GM23338 (cell line): ENCODE measurements around the gene MLX. TPM values are rescaled to one million over a fixed set of nuclear protein-coding genes. Genes with fewer than 3 reads are reported as not detected.

Experiments used
- ATAC-seq: fragments of 200-7000 bp; cut with Tn5 transposase; 3 replicates; pipeline ENCODE4 v1.9.1; 2020
- DNase-seq: peaks from one replicate; pipeline ENCODE4 v3.0.0-alpha.2; 2015; ENCODE audit warnings: low spot score
- H2AFZ ChIP-seq: fragments of 200-600 bp; sonication (generic); 2 replicates; pipeline ENCODE4 v1.8.0; 2016; ENCODE audit warnings: antibody characterized with exemption, mild to moderate bottlenecking, moderate library complexity
- H3F3A ChIP-seq: fragments of 200-600 bp; sonication (generic); replicated peaks from 2 replicates; pipeline ENCODE4 v1.8.0; 2017; ENCODE audit warnings: antibody characterized with exemption, mixed run types, low read depth
- H3K27ac ChIP-seq: fragments of 200-600 bp; sonication (generic); 2 replicates; pipeline ENCODE4 v1.6.1; 2016; ENCODE audit warnings: low read depth
- H3K27me3 ChIP-seq: fragments of 200-600 bp; sonication (generic); 2 replicates; pipeline ENCODE4 v1.8.0; 2016; ENCODE audit warnings: mild to moderate bottlenecking, mixed run types, moderate library complexity; ENCODE audit not compliant: insufficient read depth
- H3K36me3 ChIP-seq: fragments of 200-600 bp; sonication (generic); 2 replicates; pipeline ENCODE4 v1.8.0; 2016; ENCODE audit warnings: mild to moderate bottlenecking; ENCODE audit not compliant: insufficient read depth
- H3K4me1 ChIP-seq: fragments of 200-600 bp; sonication (generic); 2 replicates; pipeline ENCODE4 v1.8.0; 2016; ENCODE audit warnings: mild to moderate bottlenecking, moderate library complexity; ENCODE audit not compliant: insufficient read depth
- H3K4me2 ChIP-seq: fragments of 200-600 bp; sonication (generic); 2 replicates; pipeline ENCODE4 v1.7.1; 2017; ENCODE audit warnings: mixed run types
- H3K4me3 ChIP-seq: fragments of 200-600 bp; sonication (generic); 2 replicates; pipeline ENCODE4 v1.6.1; 2016; ENCODE audit warnings: mixed run types
- H3K79me2 ChIP-seq: fragments of 200-600 bp; sonication (generic); replicated peaks from 2 replicates; pipeline ENCODE4 v1.8.0; 2017; ENCODE audit warnings: mild to moderate bottlenecking; ENCODE audit not compliant: insufficient read depth
- H3K9me2 ChIP-seq: fragments of 200-600 bp; sonication (generic); 2 replicates; pipeline ENCODE4 v1.8.0; 2017; ENCODE audit not compliant: insufficient read depth
- H4K20me1 ChIP-seq: fragments of 200-600 bp; sonication (generic); replicated peaks from 2 replicates; pipeline ENCODE4 v1.8.0; 2017; ENCODE audit warnings: mild to moderate bottlenecking; ENCODE audit not compliant: insufficient read depth
- H3K27ac Mint-ChIP-seq: 2 replicates; pipeline ENCODE4 v1.8.0; 2020; ENCODE audit warnings: inconsistent platforms, mild to moderate bottlenecking, moderate library complexity, mixed read lengths
- H3K27me3 Mint-ChIP-seq: 3 replicates; pipeline ENCODE4 v1.8.0; 2022; ENCODE audit warnings: low read depth, mild to moderate bottlenecking, moderate library complexity, mixed read lengths, inconsistent platforms; ENCODE audit not compliant: insufficient read depth, poor library complexity
- H3K36me3 Mint-ChIP-seq: 3 replicates; pipeline ENCODE4 v1.8.0; 2021; ENCODE audit warnings: low read depth, mild to moderate bottlenecking, inconsistent platforms, moderate library complexity, mixed read lengths
- H3K4me1 Mint-ChIP-seq: 3 replicates; pipeline ENCODE4 v1.8.0; 2020; ENCODE audit warnings: mild to moderate bottlenecking, inconsistent platforms, mixed read lengths
- H3K4me3 Mint-ChIP-seq: 3 replicates; pipeline ENCODE4 v1.8.0; 2021; ENCODE audit warnings: moderate library complexity, mild to moderate bottlenecking, inconsistent platforms, mixed read lengths
- H3K9me3 Mint-ChIP-seq: 3 replicates; pipeline ENCODE4 v1.8.0; 2020; ENCODE audit warnings: moderate library complexity, mild to moderate bottlenecking, inconsistent platforms, mixed read lengths
- CREB1 ChIP-seq: fragments of 250-450 bp; sonication (Bioruptor Pico); IDR thresholded peaks from 2 replicates; pipeline ENCODE4 v1.5.0; 2020; ENCODE audit warnings: low read depth, mild to moderate bottlenecking, moderate library complexity
- EZH2 ChIP-seq: fragments of 200-600 bp; sonication (generic); IDR thresholded peaks from one replicate; pipeline ENCODE4 v1.8.0; 2017; ENCODE audit warnings: antibody characterized with exemption, mild to moderate bottlenecking, low read depth; ENCODE audit not compliant: unreplicated experiment
- EZH2phosphoT487 ChIP-seq: fragments of 200-600 bp; sonication (generic); IDR thresholded peaks from one replicate; pipeline ENCODE4 v1.8.1; 2018; ENCODE audit warnings: antibody characterized with exemption; ENCODE audit not compliant: unreplicated experiment
- NANOG ChIP-seq: IDR thresholded peaks from 2 replicates; pipeline ENCODE4 v1.6.1; 2016; ENCODE audit warnings: antibody characterized with exemption, borderline replicate concordance
- POLR2AphosphoS5 ChIP-seq: IDR thresholded peaks from 2 replicates; pipeline ENCODE4 v1.6.1; 2016; ENCODE audit warnings: antibody characterized with exemption, low read depth
- STAT1 ChIP-seq: IDR thresholded peaks from one replicate; pipeline ENCODE4 v1.6.1; 2016; ENCODE audit warnings: antibody characterized with exemption; ENCODE audit not compliant: unreplicated experiment
- ZNF114 ChIP-seq: fragments of 250-450 bp; sonication (Bioruptor Pico); IDR thresholded peaks from 2 replicates; pipeline ENCODE4 v1.5.0; 2020; ENCODE audit warnings: mild to moderate bottlenecking, moderate library complexity
- polyA plus RNA-seq: library from polyadenylated mRNA; unstranded; fragments of >200 nt; fragmentation: Nextera tagmentation; extraction: Ambion mirVana; gene quantifications from 2 replicates; pipeline ENCODE4 v1.2.1, GENCODE V29; 2016
- total RNA-seq: library from RNA; depleted of rRNA; stranded (reverse); fragments of >200 nt; shearing (Covaris generic); gene quantifications from 2 replicates; pipeline ENCODE4 v1.2.3, GENCODE V29; 2014
- TF ChIP-seq, protein P1 (sequence below): IDR thresholded peaks from 2 replicates; pipeline ENCODE4 v1.6.1; 2016; ENCODE audit warnings: antibody characterized with exemption
- TF ChIP-seq, protein P2 (sequence below): IDR thresholded peaks from one replicate; pipeline ENCODE4 v1.6.1; 2018; ENCODE audit warnings: antibody characterized with exemption; ENCODE audit not compliant: unreplicated experiment
- TF ChIP-seq, protein P3 (sequence below), 2 experiments: fragments of 200-600 bp in 1 of 2; sonication (generic) in 1 of 2; conservative IDR thresholded peaks; 2 replicates each; pipeline versions ENCODE4 v1.5.1 to v1.6.1; 2016 to 2017; ENCODE audit warnings: antibody characterized with exemption in 2 of 2, low read depth in 2 of 2, mild to moderate bottlenecking in 2 of 2, moderate library complexity in 1 of 2

The MLX gene
- total and polyA plus RNA-seq, 2 experiments from 2014 or later: 33.2 to 34.1 TPM

DNA sequence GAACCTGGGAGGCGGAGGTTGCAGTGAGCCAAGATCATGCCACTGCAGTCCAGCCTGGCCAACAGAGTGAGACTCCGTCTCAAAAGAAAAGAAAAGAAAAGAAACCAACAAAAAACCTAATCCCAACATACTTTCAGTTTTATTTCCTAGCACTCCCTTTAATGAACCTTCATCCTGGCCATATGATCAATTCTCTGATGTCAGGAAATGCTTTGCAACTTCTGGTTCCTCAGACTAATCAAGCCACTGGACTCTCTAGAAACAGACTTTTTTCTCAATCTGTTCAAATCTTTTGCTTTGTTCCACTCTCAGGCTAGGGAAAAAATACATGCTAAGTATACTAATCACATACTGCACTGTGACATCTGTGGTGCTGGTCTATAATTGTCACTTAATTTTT, 24.0 kb downstream of the MLX start (continued):
- TF ChIP-seq, protein P1, sequence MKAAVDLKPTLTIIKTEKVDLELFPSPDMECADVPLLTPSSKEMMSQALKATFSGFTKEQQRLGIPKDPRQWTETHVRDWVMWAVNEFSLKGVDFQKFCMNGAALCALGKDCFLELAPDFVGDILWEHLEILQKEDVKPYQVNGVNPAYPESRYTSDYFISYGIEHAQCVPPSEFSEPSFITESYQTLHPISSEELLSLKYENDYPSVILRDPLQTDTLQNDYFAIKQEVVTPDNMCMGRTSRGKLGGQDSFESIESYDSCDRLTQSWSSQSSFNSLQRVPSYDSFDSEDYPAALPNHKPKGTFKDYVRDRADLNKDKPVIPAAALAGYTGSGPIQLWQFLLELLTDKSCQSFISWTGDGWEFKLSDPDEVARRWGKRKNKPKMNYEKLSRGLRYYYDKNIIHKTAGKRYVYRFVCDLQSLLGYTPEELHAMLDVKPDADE: no peak
- TF ChIP-seq ZNF114 (CRISPR knock-in tag): no peak
- TF ChIP-seq, protein P2, sequence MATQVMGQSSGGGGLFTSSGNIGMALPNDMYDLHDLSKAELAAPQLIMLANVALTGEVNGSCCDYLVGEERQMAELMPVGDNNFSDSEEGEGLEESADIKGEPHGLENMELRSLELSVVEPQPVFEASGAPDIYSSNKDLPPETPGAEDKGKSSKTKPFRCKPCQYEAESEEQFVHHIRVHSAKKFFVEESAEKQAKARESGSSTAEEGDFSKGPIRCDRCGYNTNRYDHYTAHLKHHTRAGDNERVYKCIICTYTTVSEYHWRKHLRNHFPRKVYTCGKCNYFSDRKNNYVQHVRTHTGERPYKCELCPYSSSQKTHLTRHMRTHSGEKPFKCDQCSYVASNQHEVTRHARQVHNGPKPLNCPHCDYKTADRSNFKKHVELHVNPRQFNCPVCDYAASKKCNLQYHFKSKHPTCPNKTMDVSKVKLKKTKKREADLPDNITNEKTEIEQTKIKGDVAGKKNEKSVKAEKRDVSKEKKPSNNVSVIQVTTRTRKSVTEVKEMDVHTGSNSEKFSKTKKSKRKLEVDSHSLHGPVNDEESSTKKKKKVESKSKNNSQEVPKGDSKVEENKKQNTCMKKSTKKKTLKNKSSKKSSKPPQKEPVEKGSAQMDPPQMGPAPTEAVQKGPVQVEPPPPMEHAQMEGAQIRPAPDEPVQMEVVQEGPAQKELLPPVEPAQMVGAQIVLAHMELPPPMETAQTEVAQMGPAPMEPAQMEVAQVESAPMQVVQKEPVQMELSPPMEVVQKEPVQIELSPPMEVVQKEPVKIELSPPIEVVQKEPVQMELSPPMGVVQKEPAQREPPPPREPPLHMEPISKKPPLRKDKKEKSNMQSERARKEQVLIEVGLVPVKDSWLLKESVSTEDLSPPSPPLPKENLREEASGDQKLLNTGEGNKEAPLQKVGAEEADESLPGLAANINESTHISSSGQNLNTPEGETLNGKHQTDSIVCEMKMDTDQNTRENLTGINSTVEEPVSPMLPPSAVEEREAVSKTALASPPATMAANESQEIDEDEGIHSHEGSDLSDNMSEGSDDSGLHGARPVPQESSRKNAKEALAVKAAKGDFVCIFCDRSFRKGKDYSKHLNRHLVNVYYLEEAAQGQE: no peak

DNA sequence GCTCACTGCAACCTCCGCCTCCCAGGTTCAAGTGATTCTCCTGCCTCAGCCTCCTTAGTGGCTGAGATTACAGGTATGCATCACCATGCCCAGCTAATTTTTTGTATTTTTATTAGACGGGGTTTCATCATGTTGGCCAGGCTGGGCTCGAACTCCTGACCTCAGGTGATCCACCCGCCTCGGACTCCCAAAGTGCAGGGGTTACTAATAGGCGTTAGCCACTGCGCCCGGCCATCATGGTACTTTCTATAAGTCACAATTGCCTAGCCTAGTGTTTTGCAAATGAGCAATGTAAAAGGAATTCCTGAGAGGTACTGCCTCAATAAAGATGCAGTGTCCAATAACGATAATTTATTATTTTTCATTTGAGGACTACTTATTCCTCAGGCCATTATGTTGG, 24.5 kb downstream of the MLX start:
- H2AFZ ChIP-seq: no peak overlapping the region
- H4K20me1 ChIP-seq: 0 out of 2 replicates have a peak, but pooled peaks cover 4% of the 10 kb centered on the region
- no peaks in the 10 kb centered on the region for H3K4me1 Mint-ChIP-seq
- peaks cover 32% of the 10 kb centered on the region for H3K36me3 Mint-ChIP-seq
- no peaks in the 10 kb centered on the region for H3K9me3 Mint-ChIP-seq
- peaks cover 5% of the 10 kb centered on the region for H3K27me3 Mint-ChIP-seq
- no peak overlapping the region for H3K4me3 ChIP-seq
- no peaks in the 10 kb centered on the region for H3K9me2 ChIP-seq
- TF ChIP-seq, protein P2: no peak
- TF ChIP-seq CREB1 (CRISPR knock-in tag) (no peak), NANOG (no peak), POLR2AphosphoS5 (no peak), EZH2phosphoT487 (no peak), STAT1 (no peak), EZH2 (no peak)
- TF ChIP-seq, protein P3, sequence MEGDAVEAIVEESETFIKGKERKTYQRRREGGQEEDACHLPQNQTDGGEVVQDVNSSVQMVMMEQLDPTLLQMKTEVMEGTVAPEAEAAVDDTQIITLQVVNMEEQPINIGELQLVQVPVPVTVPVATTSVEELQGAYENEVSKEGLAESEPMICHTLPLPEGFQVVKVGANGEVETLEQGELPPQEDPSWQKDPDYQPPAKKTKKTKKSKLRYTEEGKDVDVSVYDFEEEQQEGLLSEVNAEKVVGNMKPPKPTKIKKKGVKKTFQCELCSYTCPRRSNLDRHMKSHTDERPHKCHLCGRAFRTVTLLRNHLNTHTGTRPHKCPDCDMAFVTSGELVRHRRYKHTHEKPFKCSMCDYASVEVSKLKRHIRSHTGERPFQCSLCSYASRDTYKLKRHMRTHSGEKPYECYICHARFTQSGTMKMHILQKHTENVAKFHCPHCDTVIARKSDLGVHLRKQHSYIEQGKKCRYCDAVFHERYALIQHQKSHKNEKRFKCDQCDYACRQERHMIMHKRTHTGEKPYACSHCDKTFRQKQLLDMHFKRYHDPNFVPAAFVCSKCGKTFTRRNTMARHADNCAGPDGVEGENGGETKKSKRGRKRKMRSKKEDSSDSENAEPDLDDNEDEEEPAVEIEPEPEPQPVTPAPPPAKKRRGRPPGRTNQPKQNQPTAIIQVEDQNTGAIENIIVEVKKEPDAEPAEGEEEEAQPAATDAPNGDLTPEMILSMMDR (conservative IDR thresholded peaks at IDR 0.05; ENCODE audit: low read depth in 2 of 2): no peak
- H3F3A ChIP-seq: no peaks in the 10 kb centered on the region
- no peak overlapping the region for H3K27ac Mint-ChIP-seq
- no peak overlapping the region for H3K27ac ChIP-seq
- H3K4me2 ChIP-seq: no peak overlapping the region
- H3K36me3 ChIP-seq: peaks cover 8% of the 10 kb centered on the region; the same call in 1 of the 2 replicates
- H3K79me2 ChIP-seq: peaks cover 4% of the 10 kb centered on the region; the same call in 1 of the 2 replicates
- H3K4me3 Mint-ChIP-seq: no peak overlapping the region
- DNase-seq (no peak), ATAC-seq (no peak)
- no peaks in the 10 kb centered on the region for H3K27me3 ChIP-seq
- H3K4me1 ChIP-seq: no peaks in the 10 kb centered on the region
